GM18526 (cell line): ENCODE measurements around the gene NUMA1.

Source experiments
- POLR2A ChIP-seq: IDR thresholded peaks from 3 replicates; pipeline ENCODE4 v1.6.1; 2011; ENCODE audit not compliant: insufficient read length; ENCODE audit errors: extremely low read depth

Gene NUMA1

GRCh38 chr11:72042064-72042745, 38.1 kb downstream of the NUMA1 start:
- TF ChIP-seq POLR2A = no peak

GRCh38 chr11:72041364-72042063, 38.8 kb downstream of the NUMA1 start:
- peak; percentile 52 for TF ChIP-seq POLR2A

GRCh38 chr11:72040491-72041363, 39.6 kb downstream of the NUMA1 start:
- TF ChIP-seq POLR2A = peak; percentile 12

- TF ChIP-seq POLR2A = no peak
Observed at GRCh38 chr11:72039856-72040401, 40.4 kb downstream of the NUMA1 start.

- no peak for TF ChIP-seq POLR2A
Observed at GRCh38 chr11:72039031-72039855, 41.1 kb downstream of the NUMA1 start.

- TF ChIP-seq POLR2A = no peak
Observed at GRCh38 chr11:72038491-72038890, 41.9 kb downstream of the NUMA1 start.

- no peak for TF ChIP-seq POLR2A
Observed at GRCh38 chr11:72037554-72038311, 42.6 kb downstream of the NUMA1 start.

GRCh38 chr11:72036687-72037086, 43.7 kb downstream of the NUMA1 start:
- TF ChIP-seq POLR2A = no peak

- no peak for TF ChIP-seq POLR2A
Observed at GRCh38 chr11:72030472-72031045, 49.8 kb downstream of the NUMA1 start.

- TF ChIP-seq POLR2A = no peak
Observed at GRCh38 chr11:72026090-72026489, 54.3 kb downstream of the NUMA1 start.

GRCh38 chr11:72024069-72024754, 56.1 kb downstream of the NUMA1 start:
- TF ChIP-seq POLR2A = no peak

- no peak for TF ChIP-seq POLR2A
Observed at GRCh38 chr11:72023335-72023734, 57.0 kb downstream of the NUMA1 start.

GRCh38 chr11:72018171-72018570, 62.2 kb downstream of the NUMA1 start:
- no peak for TF ChIP-seq POLR2A

- no peak for TF ChIP-seq POLR2A
Observed at GRCh38 chr11:72015511-72016061, 64.8 kb downstream of the NUMA1 start.
